Panc1 (cell line): Measurements from ENCODE around the gene S100A10. TPM values are rescaled to one million over a fixed set of nuclear protein-coding genes. Genes with fewer than 3 reads are reported as not detected.
A peak's percentile ranks its signal among the peaks of the same experiment; 100 is the strongest.

Experiments used
- ATAC-seq: fragments of 200-7000 bp; cut with Tn5 transposase; 2 replicates; pipeline ENCODE4 v1.9.1; 2020; ENCODE audit warnings: mild to moderate bottlenecking, moderate library complexity
- BruUV-seq: library from RNA; stranded (reverse); fragments of 400-500 nt; replicated peaks from 2 replicates; lab custom pipeline; 2021; lab: Mats Ljungman, UMichigan
- CTCF ChIA-PET: fragments of 300-600 bp; sonication (Branson Sonifier 250); formaldehyde crosslinking; loops from one replicate; lab custom pipeline; 2022; ENCODE audit warnings: antibody characterized with exemption; lab: Charles Lee
- POLR2A ChIA-PET: fragments of 300-600 bp; sonication (Branson Sonifier 250); formaldehyde crosslinking; loops from one replicate; lab custom pipeline; 2022; ENCODE audit warnings: antibody characterized with exemption; lab: Charles Lee
- DNase-seq: peaks from one replicate; pipeline ENCODE4 v3.0.0-alpha.2; 2010; ENCODE audit warnings: low read depth, low spot score
- H3K27ac ChIP-seq: 2 replicates; pipeline ENCODE4 v1.5.1; 2011; ENCODE audit warnings: mild to moderate bottlenecking, low read length, inconsistent platforms
- H3K27me3 ChIP-seq: fragments of 200-500 bp; sonication (Bioruptor generic); 2 replicates; pipeline ENCODE4 v1.6.0; 2014; ENCODE audit warnings: low read length, inconsistent platforms; ENCODE audit not compliant: control insufficient read depth, insufficient read depth
- H3K36me3 ChIP-seq: fragments of 200-500 bp; sonication (Bioruptor generic); 2 replicates; pipeline ENCODE4 v1.5.1; 2014; ENCODE audit warnings: inconsistent platforms, mild to moderate bottlenecking, low read length, moderate library complexity; ENCODE audit not compliant: control insufficient read depth, insufficient read depth
- H3K4me1 ChIP-seq: 2 replicates; pipeline ENCODE4 v1.5.1; 2011; ENCODE audit warnings: inconsistent platforms, mild to moderate bottlenecking, low read length, moderate library complexity; ENCODE audit not compliant: control insufficient read depth, insufficient read depth
- H3K4me3 ChIP-seq, 2 experiments: 2 replicates each; pipeline ENCODE4 v1.5.1; 2011 to 2012; ENCODE audit warnings: low read depth in 2 of 2, low read length in 2 of 2, mild to moderate bottlenecking in 2 of 2, inconsistent platforms in 1 of 2, moderate library complexity in 1 of 2
- H3K9me3 ChIP-seq: fragments of 200-500 bp; sonication (Bioruptor generic); 2 replicates; pipeline ENCODE4 v1.5.1; 2014; ENCODE audit warnings: low read depth, mild to moderate bottlenecking, inconsistent platforms, low read length, moderate library complexity; ENCODE audit not compliant: control insufficient read depth, insufficient read depth
- CTCF ChIP-seq: fragments of 450-650 bp; IDR thresholded peaks from 2 replicates; pipeline ENCODE4 v1.5.1; 2017; ENCODE audit warnings: mild to moderate bottlenecking
- POLR2AphosphoS5 ChIP-seq: IDR thresholded peaks from 2 replicates; pipeline ENCODE4 v1.6.1; 2012; ENCODE audit warnings: mild to moderate bottlenecking, low read depth, low read length, moderate library complexity
- SIN3A ChIP-seq: IDR thresholded peaks from 2 replicates; pipeline ENCODE4 v1.6.1; 2012; ENCODE audit warnings: low read depth, mild to moderate bottlenecking, low read length, moderate library complexity, borderline replicate concordance; ENCODE audit not compliant: insufficient read depth
- TCF7L2 ChIP-seq: IDR thresholded peaks from 2 replicates; pipeline ENCODE4 v1.6.1; 2011; ENCODE audit warnings: mild to moderate bottlenecking, low read depth, low read length, inconsistent platforms
- in situ Hi-C: cut with HindIII; loops from 2 replicates; pipeline ENCODE4 v1.10.0; 2016; ENCODE audit warnings: low sequenced_read_pairs, low pct_unique_long_range_greater_than_20kb
- intact Hi-C: fragments of 100-400 bp; cut with micrococcal nuclease; formaldehyde crosslinking; loops from one replicate; pipeline ENCODE4 v1.10.0; 2022; ENCODE audit not compliant: unreplicated experiment
- total RNA-seq: library from RNA; stranded (reverse); gene quantifications from one replicate; pipeline ENCODE4 v1.2.1, GENCODE V29; 2021; ENCODE audit not compliant: unreplicated experiment
- TF ChIP-seq, protein P1 (sequence below), 2 experiments: IDR thresholded peaks; 2 replicates each; pipeline ENCODE4 v1.6.1; 2011 to 2012; ENCODE audit warnings: low read depth in 2 of 2, control low read depth in 1 of 2, low read length in 1 of 2, mild to moderate bottlenecking in 1 of 2, moderate library complexity in 1 of 2; ENCODE audit not compliant: insufficient read depth in 1 of 2

S100A10 gene
- total RNA-seq, 1 experiment from 2014 or later = 1,621 TPM

DNA sequence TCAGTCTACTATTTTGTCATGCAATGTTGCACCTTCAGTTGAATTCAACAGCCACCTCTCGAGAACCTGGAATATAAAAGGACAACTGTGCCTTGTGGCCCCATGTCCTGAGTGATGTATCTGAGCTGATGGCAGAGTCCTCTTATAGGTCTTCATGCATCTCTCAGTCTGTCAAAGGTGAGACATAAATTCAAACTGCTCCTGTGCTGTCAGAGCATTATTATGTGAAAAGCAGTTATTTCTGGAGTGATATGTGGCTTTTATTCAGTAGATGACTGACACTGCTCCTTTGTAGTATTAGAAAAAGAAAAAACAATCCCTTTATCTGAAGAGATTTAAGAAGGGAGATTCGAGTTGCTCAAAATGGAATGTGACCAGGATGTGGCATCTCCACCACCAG lies 8.4 kb downstream of the S100A10 start:
- in situ Hi-C loops = no loop called here
- no peak for DNase-seq
- Histone ChIP-seq H3K9me3 (no peaks in the 10 kb centered on the region), H3K4me1 (peaks cover 98% of the 10 kb centered on the region), H3K36me3 (peaks cover 50% of the 10 kb centered on the region), H3K27me3 (no peaks in the 10 kb centered on the region), H3K4me3 (no peak overlapping the region), H3K27ac (peak overlapping the region; percentile 99)
- intact Hi-C loops = no loop called here
- TF ChIP-seq CTCF = no peak
- TF ChIP-seq SIN3A = no peak
- no peak for TF ChIP-seq TCF7L2
- TF ChIP-seq POLR2AphosphoS5 = no peak
- TF ChIP-seq, protein P1, sequence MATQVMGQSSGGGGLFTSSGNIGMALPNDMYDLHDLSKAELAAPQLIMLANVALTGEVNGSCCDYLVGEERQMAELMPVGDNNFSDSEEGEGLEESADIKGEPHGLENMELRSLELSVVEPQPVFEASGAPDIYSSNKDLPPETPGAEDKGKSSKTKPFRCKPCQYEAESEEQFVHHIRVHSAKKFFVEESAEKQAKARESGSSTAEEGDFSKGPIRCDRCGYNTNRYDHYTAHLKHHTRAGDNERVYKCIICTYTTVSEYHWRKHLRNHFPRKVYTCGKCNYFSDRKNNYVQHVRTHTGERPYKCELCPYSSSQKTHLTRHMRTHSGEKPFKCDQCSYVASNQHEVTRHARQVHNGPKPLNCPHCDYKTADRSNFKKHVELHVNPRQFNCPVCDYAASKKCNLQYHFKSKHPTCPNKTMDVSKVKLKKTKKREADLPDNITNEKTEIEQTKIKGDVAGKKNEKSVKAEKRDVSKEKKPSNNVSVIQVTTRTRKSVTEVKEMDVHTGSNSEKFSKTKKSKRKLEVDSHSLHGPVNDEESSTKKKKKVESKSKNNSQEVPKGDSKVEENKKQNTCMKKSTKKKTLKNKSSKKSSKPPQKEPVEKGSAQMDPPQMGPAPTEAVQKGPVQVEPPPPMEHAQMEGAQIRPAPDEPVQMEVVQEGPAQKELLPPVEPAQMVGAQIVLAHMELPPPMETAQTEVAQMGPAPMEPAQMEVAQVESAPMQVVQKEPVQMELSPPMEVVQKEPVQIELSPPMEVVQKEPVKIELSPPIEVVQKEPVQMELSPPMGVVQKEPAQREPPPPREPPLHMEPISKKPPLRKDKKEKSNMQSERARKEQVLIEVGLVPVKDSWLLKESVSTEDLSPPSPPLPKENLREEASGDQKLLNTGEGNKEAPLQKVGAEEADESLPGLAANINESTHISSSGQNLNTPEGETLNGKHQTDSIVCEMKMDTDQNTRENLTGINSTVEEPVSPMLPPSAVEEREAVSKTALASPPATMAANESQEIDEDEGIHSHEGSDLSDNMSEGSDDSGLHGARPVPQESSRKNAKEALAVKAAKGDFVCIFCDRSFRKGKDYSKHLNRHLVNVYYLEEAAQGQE (IDR thresholded peaks at IDR 0.05; ENCODE audit: insufficient read depth in 1 of 2, low read depth in 2 of 2, low read length in 1 of 2) = no peak
- POLR2A ChIA-PET = interaction anchor here (0.5 to 2.0 kb wide), 3 partner anchors 17 to 1830 kb away, joined by 3 to 5 read pairs (median 3); no protein-coding TSS in a partner anchor
- ATAC-seq = no peak
- BruUV-seq = no TSS peak
- CTCF ChIA-PET = no interaction called here

GRCh38 chr1:151984313-151984956 lies 9.2 kb downstream of the S100A10 start:
- Histone ChIP-seq H3K4me3 (no peak overlapping the region), H3K27ac (peak overlapping the region; percentile 99), H3K4me1 (peaks cover 97% of the 10 kb centered on the region), H3K36me3 (peaks cover 47% of the 10 kb centered on the region), H3K27me3 (no peaks in the 10 kb centered on the region), H3K9me3 (no peaks in the 10 kb centered on the region)
- DNase-seq = no peak
- no peak for ATAC-seq
- no TSS peak for BruUV-seq
- TF ChIP-seq SIN3A (no peak), POLR2AphosphoS5 (no peak; the same call in 1 of the 2 replicates), CTCF (no peak), TCF7L2 (no peak)
- TF ChIP-seq, protein P1 (IDR thresholded peaks at IDR 0.05; ENCODE audit: insufficient read depth in 1 of 2, low read depth in 2 of 2, low read length in 1 of 2) = no peak
- POLR2A ChIA-PET = no interaction called here
- CTCF ChIA-PET = no interaction called here
- in situ Hi-C loops (no loop called here), intact Hi-C loops (no loop called here)
